Heart right ventricle (tissue), 16 donors: ENCODE results near the gene RNF166. TPM values are rescaled to one million over a fixed set of nuclear protein-coding genes. Genes with fewer than 3 reads are reported as not detected.
"Not testable (repeated sequence)": the region's sequence is repeated elsewhere in the genome, so short reads cannot be mapped to it uniquely, and the experiment has no call there.

Experiments
- ATAC-seq, 8 donors: fragments of 200-7000 bp; cut with Tn5 transposase; one replicate each; pipeline ENCODE4 v1.9.1; 2020; ENCODE audit warnings: mild to moderate bottlenecking in 8 of 8, moderate library complexity in 8 of 8, moderate number of reproducible peaks in 1 of 8
- DNase-seq, 2 donors: peaks; one replicate each; pipeline ENCODE4 v3.0.0-alpha.2; 2020
- H3K27ac ChIP-seq, 10 donors: fragments of 200-600 bp; sonication (generic) in 2 of 10; one replicate each; pipeline versions ENCODE4 v1.5.0 to v1.8.0; 2020 to 2022; ENCODE audit warnings: mild to moderate bottlenecking in 3 of 10
- H3K27me3 ChIP-seq, 7 donors: fragments of 200-600 bp; one replicate each; pipeline ENCODE4 v1.8.0; 2021 to 2022; ENCODE audit warnings: mild to moderate bottlenecking in 2 of 7
- H3K36me3 ChIP-seq, 9 donors: fragments of 200-600 bp; sonication (generic) in 1 of 9; one replicate each; pipeline versions ENCODE4 v1.5.0 to v1.8.0; 2020 to 2022; ENCODE audit warnings: mild to moderate bottlenecking in 2 of 9
- H3K4me1 ChIP-seq, 9 donors: fragments of 200-600 bp; sonication (generic) in 1 of 9; one replicate each; pipeline versions ENCODE4 v1.5.0 to v1.8.0; 2020 to 2022; ENCODE audit warnings: mild to moderate bottlenecking in 4 of 9
- H3K4me3 ChIP-seq, 10 donors: fragments of 200-600 bp; sonication (generic) in 2 of 10; one replicate each; pipeline versions ENCODE4 v1.5.0 to v1.8.0; 2020 to 2022; ENCODE audit warnings: mild to moderate bottlenecking in 7 of 10, moderate library complexity in 2 of 10
- H3K9me3 ChIP-seq, 11 donors: fragments of 200-600 bp in 10 of 11; sonication (generic) in 2 of 11; one replicate each; pipeline versions ENCODE4 v1.5.0 to v1.8.0; 2013 to 2022; ENCODE audit warnings: mild to moderate bottlenecking in 2 of 11, control low read depth in 1 of 11, moderate library complexity in 1 of 11
- WGBS, 2 donors: extraction: QIAGEN DNeasy Blood & Tissue Kit; methylation state at CpG; one replicate each; pipeline ENCODE4 v1.1.7; 2013; ENCODE audit warnings: inconsistent platforms in 1 of 2; 5-methylcytosine and 5-hydroxymethylcytosine counted together
- intact Hi-C, 10 donors: fragments of 100-400 bp; cut with DNase I; formaldehyde crosslinking; loops; one replicate each; pipeline versions ENCODE4 v1.11.1 to v1.14.2; 2022
- polyA plus RNA-seq, 2 donors: library from polyadenylated mRNA; stranded (reverse); fragments of 200-250 nt; gene quantifications; one replicate each; pipeline ENCODE4 v1.2.3, GENCODE V29; 2013
- total RNA-seq, 10 donors: library from RNA; stranded (reverse); fragmentation: NEBNext Ultra II Directional in 3 of 10; extraction: Animal tissue kit (Norgen Biotek cat#: 25700) in 3 of 10; gene quantifications; one replicate each; pipeline versions ENCODE4 v1.2.1 to v1.2.4, GENCODE V29; 2021 to 2023
- TF ChIP-seq, protein P1 (sequence below), 9 donors: fragments of 200-600 bp; sonication (generic) in 2 of 9; IDR thresholded peaks; one replicate each; pipeline versions ENCODE4 v1.5.0 to v1.8.0; 2021 to 2022; ENCODE audit warnings: antibody characterized with exemption in 9 of 9, mild to moderate bottlenecking in 5 of 9, moderate library complexity in 1 of 9
- donor health status: Arrhythmogenic right ventricular cardiomyopathy.
- donor health status: ischemic (EF 13 %, LVEDD 7.1; RV severe dilation, severe dysfunction).
- donor health status: healthy with polysubstance abuse.
- donor health status: DM: no; HTN: yes; CAD: no.
- donor health status: DM: no; HTN: no; CAD: no.
- donor health status: ischemic (EF 25% LVEDD 6.9; RV normal size, moderate dysfunction).
- donor health status: ischemic (EF 25% LVEDD 5.7; RV mildly dilated, moderate dysfunction).
- donor health status: healthy.
- donor health status: DM: yes; HTN: yes; CAD: no.
- donor health status: Ischemic cardiomyopathy.
- donor health status: ischemic (EF 35%, LVEDD 5.7; RV mildly dilated, moderate dysfunction).
- donor health status: nonischemic (EF 11% LVEDD 7.7; RV severe dilation, severe dysfunction).
- donor health status: DM: yes; HTN: yes; CAD: no.
- donor health status: PGD.
- donor health status: ischemic (EF 29% LVEDD 5.4; RV normal size, mild dysfunction).
- donor health status: nonischemic (EF 23%, LVEDD 6.1; RV moderate dilation, normal function).

The RNF166 gene
- total and polyA plus RNA-seq, 12 donors, result 11.8 to 38.0 (median 14.3) TPM

DNA sequence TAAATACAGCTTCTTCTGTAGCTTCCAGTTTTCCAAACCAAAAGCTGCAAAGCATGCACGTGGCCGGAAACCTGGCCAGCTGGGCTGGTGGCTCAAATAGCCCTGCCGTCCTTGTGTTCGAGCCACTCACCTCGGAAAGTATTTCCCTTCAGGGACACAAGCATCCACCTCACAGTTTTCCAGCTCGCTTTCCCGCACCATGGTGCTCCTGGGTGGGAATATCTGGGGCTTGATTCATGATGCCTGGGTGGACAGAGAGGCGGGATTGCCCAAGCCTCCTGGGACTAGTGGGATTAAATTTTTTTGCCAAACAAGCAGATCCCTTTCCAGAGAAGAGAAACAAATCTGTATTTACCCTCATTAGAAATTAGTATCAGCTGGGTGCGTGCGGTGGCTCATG, 36.2 kb downstream of the RNF166 start:
- no peak overlapping the region for H3K4me3 ChIP-seq
- TF ChIP-seq, protein P1, sequence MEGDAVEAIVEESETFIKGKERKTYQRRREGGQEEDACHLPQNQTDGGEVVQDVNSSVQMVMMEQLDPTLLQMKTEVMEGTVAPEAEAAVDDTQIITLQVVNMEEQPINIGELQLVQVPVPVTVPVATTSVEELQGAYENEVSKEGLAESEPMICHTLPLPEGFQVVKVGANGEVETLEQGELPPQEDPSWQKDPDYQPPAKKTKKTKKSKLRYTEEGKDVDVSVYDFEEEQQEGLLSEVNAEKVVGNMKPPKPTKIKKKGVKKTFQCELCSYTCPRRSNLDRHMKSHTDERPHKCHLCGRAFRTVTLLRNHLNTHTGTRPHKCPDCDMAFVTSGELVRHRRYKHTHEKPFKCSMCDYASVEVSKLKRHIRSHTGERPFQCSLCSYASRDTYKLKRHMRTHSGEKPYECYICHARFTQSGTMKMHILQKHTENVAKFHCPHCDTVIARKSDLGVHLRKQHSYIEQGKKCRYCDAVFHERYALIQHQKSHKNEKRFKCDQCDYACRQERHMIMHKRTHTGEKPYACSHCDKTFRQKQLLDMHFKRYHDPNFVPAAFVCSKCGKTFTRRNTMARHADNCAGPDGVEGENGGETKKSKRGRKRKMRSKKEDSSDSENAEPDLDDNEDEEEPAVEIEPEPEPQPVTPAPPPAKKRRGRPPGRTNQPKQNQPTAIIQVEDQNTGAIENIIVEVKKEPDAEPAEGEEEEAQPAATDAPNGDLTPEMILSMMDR (IDR thresholded peaks at IDR 0.05), result no peak
- H3K27me3 ChIP-seq, result no peaks in the 10 kb centered on the region
- ATAC-seq (no peak), DNase-seq (no peak)
- peaks cover 0 to 12% (median 0%) of the 10 kb centered on the region in 9 donors for H3K36me3 ChIP-seq
- H3K9me3 ChIP-seq, result no peaks in the 10 kb centered on the region
- H3K27ac ChIP-seq, result no peak overlapping the region
- peaks cover 0 to 47% (median 27%) of the 10 kb centered on the region in 9 donors for H3K4me1 ChIP-seq
- intact Hi-C loops, result loop anchor here in 1 of 10 donors (10.0 kb wide), 1 partner anchor 75 kb away; no protein-coding TSS in a partner anchor
- 78 to 84% methylated on average over 10 of the region's 10 CpGs for WGBS, 2 donors

- intact Hi-C loops, result loop anchor here in 1 of 10 donors (10.0 kb wide), 1 partner anchor 75 kb away; no protein-coding TSS in a partner anchor
- not testable (repeated sequence) for DNase-seq
- 88 to 94% methylated on average over 8 of the region's 8 CpGs for WGBS, 2 donors
These were observed 36.7 kb downstream of the RNF166 start for GRCh38 chr16:88669493-88669892.

DNA sequence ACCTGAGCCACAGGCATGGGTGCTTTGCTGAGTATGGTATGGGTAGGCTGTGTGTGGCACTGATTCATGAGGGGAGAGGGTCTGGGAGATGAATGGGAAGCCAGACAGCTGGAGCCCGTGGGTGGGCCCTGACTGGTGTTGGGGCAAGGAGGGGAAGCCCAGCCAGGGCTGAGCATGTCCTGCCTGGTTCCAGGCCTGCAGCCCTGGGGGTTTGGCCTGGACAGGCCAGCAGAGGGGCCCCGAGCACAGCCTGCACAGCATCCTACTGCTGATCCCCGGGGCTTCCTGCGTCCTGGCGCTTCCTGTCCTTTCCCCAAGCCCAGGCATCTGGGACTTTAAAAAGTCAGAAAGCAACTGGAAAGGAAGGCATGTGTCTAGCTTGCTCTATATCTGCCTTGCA, 38.7 kb downstream of the RNF166 start:
- DNase-seq (no peak), ATAC-seq (no peak)
- H3K27ac ChIP-seq, result no peak overlapping the region
- H3K4me3 ChIP-seq, result no peak overlapping the region
- H3K36me3 ChIP-seq, result peaks cover 0 to 6% (median 0%) of the 10 kb centered on the region in 9 donors
- peaks cover 2 to 42% (median 27%) of the 10 kb centered on the region in 9 donors for H3K4me1 ChIP-seq
- H3K27me3 ChIP-seq, result no peaks in the 10 kb centered on the region
- WGBS, 2 donors, result 48 to 51% methylated on average over 5 of the region's 5 CpGs
- no peaks in the 10 kb centered on the region for H3K9me3 ChIP-seq
- TF ChIP-seq, protein P1 (IDR thresholded peaks at IDR 0.05), result peak in 2 of 9 donors; percentile 17 to 19
- intact Hi-C loops, result loop anchor here in 1 of 10 donors (10.0 kb wide), 1 partner anchor 73 kb away; no protein-coding TSS in a partner anchor

More at GRCh38 chr16:88669493-88669892, 36.7 kb downstream of the RNF166 start:
- H3K4me1 ChIP-seq, result peaks cover 0 to 47% (median 27%) of the 10 kb centered on the region in 9 donors
- peaks cover 0 to 12% (median 0%) of the 10 kb centered on the region in 9 donors for H3K36me3 ChIP-seq
- ATAC-seq, H3K4me3 ChIP-seq, H3K27me3 ChIP-seq, H3K9me3 ChIP-seq, H3K27ac ChIP-seq: not testable (repeated sequence)

DNA sequence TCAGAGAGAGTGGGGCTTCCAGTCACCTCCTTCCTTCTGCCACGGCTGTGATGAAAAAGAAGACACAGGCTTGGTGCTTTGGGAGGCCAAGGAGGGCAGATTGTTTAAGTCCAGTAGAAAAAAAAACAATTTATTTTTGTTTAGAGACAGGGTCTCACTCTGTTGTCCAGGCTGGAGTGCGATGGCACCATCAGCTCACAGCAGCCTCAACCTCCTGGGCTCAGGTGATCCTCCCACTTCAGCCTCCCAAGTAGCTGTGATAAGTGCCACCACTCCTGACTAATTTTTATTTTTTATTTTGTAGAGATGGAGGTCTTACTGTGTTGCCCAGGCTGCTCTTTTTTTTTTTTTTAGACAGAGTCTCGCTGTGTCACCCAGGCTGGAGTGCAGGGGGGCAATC, 40.6 kb downstream of the RNF166 start:
- H3K9me3 ChIP-seq, result no peaks in the 10 kb centered on the region
- H3K36me3 ChIP-seq, result peaks cover 0 to 6% (median 0%) of the 10 kb centered on the region in 9 donors
- H3K4me1 ChIP-seq, result peaks cover 2 to 45% (median 30%) of the 10 kb centered on the region in 9 donors
- H3K4me3 ChIP-seq, result no peak overlapping the region
- H3K27ac ChIP-seq, result peak overlapping the region in 4 of 10 donors; percentile 18 to 62 (median 40)
- 83% methylated on average over 3 of the region's 3 CpGs for WGBS, 2 donors
- TF ChIP-seq, protein P1 (IDR thresholded peaks at IDR 0.05), result no peak
- H3K27me3 ChIP-seq, result no peaks in the 10 kb centered on the region
- no peak for DNase-seq
- ATAC-seq, result no peak
- intact Hi-C loops, result loop anchor here in 1 of 10 donors (10.0 kb wide), 1 partner anchor 71 kb away; no protein-coding TSS in a partner anchor

GRCh38 chr16:88665148-88665547, 41.1 kb downstream of the RNF166 start:
- 31 to 33% methylated on average over 4 of the region's 4 CpGs for WGBS, 2 donors
- Histone ChIP-seq H3K4me3 (no peak overlapping the region), H3K4me1 (peaks cover 2 to 45% (median 30%) of the 10 kb centered on the region in 9 donors), H3K27ac (peak overlapping the region in 4 of 10 donors; percentile 18 to 62 (median 46)), H3K9me3 (no peaks in the 10 kb centered on the region), H3K27me3 (no peaks in the 10 kb centered on the region), H3K36me3 (peaks cover 0 to 6% (median 0%) of the 10 kb centered on the region in 9 donors)
- peak in 1 of 2 donors; percentile 66 for DNase-seq
- TF ChIP-seq, protein P1 (IDR thresholded peaks at IDR 0.05), result no peak
- intact Hi-C loops, result loop anchor here in 1 of 10 donors (10.0 kb wide), 1 partner anchor 70 kb away; no protein-coding TSS in a partner anchor
- peak in 5 of 8 donors; percentile 8 to 31 (median 16) for ATAC-seq
